HepG2 (cell line): ENCODE results near the gene TRIM28. TPM values are rescaled to one million over a fixed set of nuclear protein-coding genes. Genes with fewer than 3 reads are reported as not detected.

ENCODE experiments used
- MTA1 ChIP-seq: sonication (generic); formaldehyde crosslinking; IDR thresholded peaks from 2 replicates; pipeline ENCODE4 v1.4.0; 2020; ENCODE audit warnings: missing genetic modification reagents, mild to moderate bottlenecking, borderline replicate concordance
- MTF2 ChIP-seq: sonication (generic); formaldehyde crosslinking; IDR thresholded peaks from 2 replicates; pipeline ENCODE4 v1.5.0; 2020; ENCODE audit warnings: missing genetic modification reagents, borderline replicate concordance
- NAIF1 ChIP-seq: sonication (generic); formaldehyde crosslinking; IDR thresholded peaks from 2 replicates; pipeline ENCODE4 v1.5.0; 2020; ENCODE audit warnings: mild to moderate bottlenecking, missing genetic modification reagents, borderline replicate concordance
- NONO ChIP-seq, 2 experiments: fragments of 450-650 bp in 1 of 2; sonication (generic) in 1 of 2; formaldehyde crosslinking in 1 of 2; IDR thresholded peaks in 1 of 2; conservative IDR thresholded peaks in 1 of 2; 2 replicates each; pipeline versions ENCODE4 v1.6.1 to v1.8.0; 2017 to 2022; ENCODE audit warnings: mild to moderate bottlenecking in 1 of 2, missing genetic modification reagents in 1 of 2, moderate library complexity in 1 of 2
- PPARG ChIP-seq: conservative IDR thresholded peaks from 2 replicates; pipeline ENCODE4 v1.6.1; 2016; ENCODE audit warnings: missing biosample characterization, missing genetic modification reagents
- SP4 ChIP-seq: sonication (generic); formaldehyde crosslinking; IDR thresholded peaks from 2 replicates; pipeline ENCODE4 v1.8.1; 2023; ENCODE audit warnings: mild to moderate bottlenecking, missing genetic modification reagents
- TERF1 ChIP-seq: sonication (generic); formaldehyde crosslinking; IDR thresholded peaks from 2 replicates; pipeline ENCODE4 v1.8.0; 2022; ENCODE audit warnings: mild to moderate bottlenecking, missing genetic modification reagents, moderate library complexity
- YEATS4 ChIP-seq: sonication (generic); formaldehyde crosslinking; IDR thresholded peaks from 2 replicates; pipeline ENCODE4 v1.4.0; 2020; ENCODE audit warnings: missing genetic modification reagents, borderline replicate concordance
- ZNF33B ChIP-seq: sonication (generic); formaldehyde crosslinking; IDR thresholded peaks from 2 replicates; pipeline ENCODE4 v1.5.1; 2020; ENCODE audit warnings: mild to moderate bottlenecking, missing genetic modification reagents
- ZNF407 ChIP-seq: sonication (generic); formaldehyde crosslinking; IDR thresholded peaks from one replicate; pipeline ENCODE4 v1.5.1; 2020; ENCODE audit warnings: mild to moderate bottlenecking, missing genetic modification reagents; ENCODE audit errors: not compliant biosample characterization
- ZNF552 ChIP-seq: sonication (generic); formaldehyde crosslinking; IDR thresholded peaks from 2 replicates; pipeline ENCODE4 v1.9.0; 2022; ENCODE audit warnings: missing genetic modification reagents, mild to moderate bottlenecking, borderline replicate concordance
- ZNF556 ChIP-seq: sonication (generic); formaldehyde crosslinking; IDR thresholded peaks from 2 replicates; pipeline ENCODE4 v1.4.0; 2020; ENCODE audit warnings: mild to moderate bottlenecking, missing genetic modification reagents, borderline replicate concordance
- ZNF589 ChIP-seq: sonication (generic); formaldehyde crosslinking; conservative IDR thresholded peaks from 2 replicates; pipeline ENCODE4 v1.8.0; 2022; ENCODE audit warnings: mild to moderate bottlenecking, moderate library complexity, missing genetic modification reagents
- ZNF749 ChIP-seq: sonication (generic); formaldehyde crosslinking; IDR thresholded peaks from 2 replicates; pipeline ENCODE4 v1.8.0; 2022; ENCODE audit warnings: mild to moderate bottlenecking, missing genetic modification reagents, moderate library complexity, borderline replicate concordance
- ZSCAN21 ChIP-seq: sonication (generic); formaldehyde crosslinking; IDR thresholded peaks from 2 replicates; pipeline ENCODE4 v1.8.0; 2022; ENCODE audit warnings: mild to moderate bottlenecking, missing genetic modification reagents, moderate library complexity, borderline replicate concordance
- polyA plus RNA-seq, 8 experiments: library from polyadenylated mRNA; depleted of rRNA in 3 of 8; stranded (reverse) in 7 of 8; unstranded in 1 of 8; fragments of >200 nt; fragmentation: Illumina TruSeq in 4 of 8; extraction: Trizol in 4 of 8; gene quantifications; 2 replicates each; pipeline versions ENCODE4 v1.2.1 to v1.2.3, GENCODE V29; 2011 to 2016; ENCODE audit warnings: low read depth in 4 of 8, missing spikeins in 1 of 8, mixed read lengths in 1 of 8; ENCODE audit not compliant: insufficient read depth in 1 of 8
- total RNA-seq, 5 experiments: library from RNA; depleted of rRNA; stranded (reverse); fragments of >200 nt; fragmentation: Illumina TruSeq; extraction: Trizol; gene quantifications; 2 replicates each; pipeline ENCODE4 v1.2.3, GENCODE V29; 2016; ENCODE audit warnings: low read depth in 1 of 5

Gene TRIM28
- total and polyA plus RNA-seq, 2 of the 13 experiments (the other 11 are each of a cell fraction or from before 2014, with no cell fraction given) = 361 to 439 TPM

- TF ChIP-seq NAIF1 (CRISPR knock-in tag) (peak; percentile 53; the same call in 1 of the 2 replicates), ZNF407 (peak; percentile 50), ZNF556 (CRISPR knock-in tag) (peak; percentile 71; the same call in 1 of the 2 replicates), NONO (IDR thresholded peaks at IDR 0.05) (no peak), NONO (CRISPR knock-in tag; conservative IDR thresholded peaks at IDR 0.05) (peak; percentile 39; the same call in 1 of the 2 replicates), MTA1 (CRISPR knock-in tag) (peak; percentile 93), ZNF589 (CRISPR knock-in tag) (no peak), TERF1 (CRISPR knock-in tag) (no peak), ZSCAN21 (no peak), SP4 (peak; percentile 58; the same call in 1 of the 2 replicates), ZNF749 (CRISPR knock-in tag) (peak; percentile 47; the same call in 1 of the 2 replicates), ZNF33B (CRISPR knock-in tag) (no peak), YEATS4 (CRISPR knock-in tag) (peak; percentile 67; the same call in 1 of the 2 replicates), PPARG (0 out of 2 replicates have a peak, but pooled peaks have one; percentile 29), ZNF552 (0 out of 2 replicates have a peak, but pooled peaks have one; percentile 48), MTF2 (CRISPR knock-in tag) (no peak)
Measured at GRCh38 chr19:58511353-58512208, 32.3 kb upstream of the TRIM28 start, which contains the start of gene SLC27A5 (continued).
